OCI-LY1 (cell line): Measurements from ENCODE around the gene USP6NL.

Source experiments
- H2AFZ ChIP-seq: fragments of 200-600 bp; sonication (generic), shearing (Covaris generic); 2 replicates; pipeline ENCODE4 v1.6.0; 2014; ENCODE audit warnings: antibody characterized with exemption, mild to moderate bottlenecking, low read length
- H3F3A ChIP-seq: fragments of 200-600 bp; sonication (generic), shearing (Covaris generic); 2 replicates; pipeline ENCODE4 v1.6.0; 2014; ENCODE audit warnings: mild to moderate bottlenecking, antibody characterized with exemption, low read length, moderate library complexity; ENCODE audit not compliant: insufficient read depth
- H3K27ac ChIP-seq: fragments of 200-600 bp; sonication (generic); 2 replicates; pipeline ENCODE4 v1.5.1; 2014; ENCODE audit warnings: low read length, mixed run types, mild to moderate bottlenecking, low read depth; ENCODE audit not compliant: poor library complexity, severe bottlenecking
- H3K27me3 ChIP-seq: fragments of 200-600 bp; sonication (generic); 2 replicates; pipeline ENCODE4 v1.6.0; 2014; ENCODE audit warnings: antibody characterized with exemption, mild to moderate bottlenecking, low read length, moderate library complexity; ENCODE audit not compliant: insufficient read depth
- H3K36me3 ChIP-seq: fragments of 200-600 bp; sonication (generic); 2 replicates; pipeline ENCODE4 v1.6.1; 2014; ENCODE audit warnings: mild to moderate bottlenecking, antibody characterized with exemption, low read length, moderate library complexity, mixed read lengths; ENCODE audit not compliant: insufficient read depth
- H3K4me1 ChIP-seq: fragments of 200-600 bp; sonication (generic); 2 replicates; pipeline ENCODE4 v1.5.1; 2014; ENCODE audit warnings: mild to moderate bottlenecking, low read length, moderate library complexity; ENCODE audit not compliant: insufficient read depth, severe bottlenecking
- H3K4me2 ChIP-seq: fragments of 200-600 bp; sonication (generic), shearing (Covaris generic); 2 replicates; pipeline ENCODE4 v1.6.1; 2014; ENCODE audit warnings: low read length
- H3K4me3 ChIP-seq: fragments of 200-600 bp; sonication (generic); 2 replicates; pipeline ENCODE4 v1.5.1; 2014; ENCODE audit warnings: low read length, low read depth, mild to moderate bottlenecking, mixed read lengths; ENCODE audit not compliant: poor library complexity, severe bottlenecking
- H3K79me2 ChIP-seq: fragments of 200-600 bp; shearing (Covaris generic); 2 replicates; pipeline ENCODE4 v1.6.1; 2016; ENCODE audit warnings: mixed run types, low read length, mixed read lengths; ENCODE audit not compliant: insufficient read depth
- H3K9ac ChIP-seq: fragments of 200-600 bp; sonication (generic), shearing (Covaris generic); 2 replicates; pipeline ENCODE4 v1.6.1; 2014; ENCODE audit warnings: mild to moderate bottlenecking, low read length, mixed read lengths
- H3K9me2 ChIP-seq: fragments of 200-600 bp; sonication (generic), shearing (Covaris generic); 2 replicates; pipeline ENCODE4 v1.6.1; 2014; ENCODE audit warnings: low read depth, mild to moderate bottlenecking, low read length, mixed read lengths
- H3K9me3 ChIP-seq: fragments of 200-600 bp; shearing (Covaris generic); 2 replicates; pipeline ENCODE4 v1.6.1; 2014; ENCODE audit warnings: low read length, mixed read lengths
- H4K20me1 ChIP-seq: fragments of 200-600 bp; sonication (generic), shearing (Covaris generic); 2 replicates; pipeline ENCODE4 v1.6.0; 2016; ENCODE audit warnings: mild to moderate bottlenecking, low read length; ENCODE audit not compliant: insufficient read depth
- EZH2 ChIP-seq: fragments of 200-600 bp; sonication (generic), shearing (Covaris generic); IDR thresholded peaks from 2 replicates; pipeline ENCODE4 v1.8.0; 2017; ENCODE audit warnings: borderline replicate concordance, mixed run types, mild to moderate bottlenecking, antibody characterized with exemption, low read length, moderate library complexity, mixed read lengths
- TF ChIP-seq, protein P1 (sequence below): fragments of 200-600 bp; sonication (generic), shearing (Covaris generic); IDR thresholded peaks from 2 replicates; pipeline ENCODE4 v1.5.1; 2017; ENCODE audit warnings: mild to moderate bottlenecking, antibody characterized with exemption, low read length, moderate library complexity, mixed read lengths

Gene USP6NL

GRCh38 chr10:11611248-11612020, at the start of gene USP6NL:
USP6NL (minus strand) TSS chr10:11611650; CDS start chr10:11597634, 14,016 bp downstream.
- Histone ChIP-seq H3K9me3 (no peaks in the 10 kb centered on the region), H3K4me1 (peaks cover 53% of the 10 kb centered on the region), H3K4me3 (peak within 1 kb of the TSS; percentile 67), H4K20me1 (no peaks in the 10 kb centered on the region), H3K9ac (peak within 1 kb of the TSS; percentile 64), H2AFZ (no peak within 1 kb of the TSS), H3K27me3 (no peaks in the 10 kb centered on the region; the same call in 1 of the 2 replicates), H3K4me2 (peak within 1 kb of the TSS; percentile 63), H3K27ac (peak within 1 kb of the TSS; percentile 74), H3K36me3 (no peaks in the 10 kb centered on the region), H3K79me2 (peaks cover 33% of the 10 kb centered on the region), H3F3A (no peaks in the 10 kb centered on the region), H3K9me2 (no peaks in the 10 kb centered on the region)
- TF ChIP-seq, protein P1, sequence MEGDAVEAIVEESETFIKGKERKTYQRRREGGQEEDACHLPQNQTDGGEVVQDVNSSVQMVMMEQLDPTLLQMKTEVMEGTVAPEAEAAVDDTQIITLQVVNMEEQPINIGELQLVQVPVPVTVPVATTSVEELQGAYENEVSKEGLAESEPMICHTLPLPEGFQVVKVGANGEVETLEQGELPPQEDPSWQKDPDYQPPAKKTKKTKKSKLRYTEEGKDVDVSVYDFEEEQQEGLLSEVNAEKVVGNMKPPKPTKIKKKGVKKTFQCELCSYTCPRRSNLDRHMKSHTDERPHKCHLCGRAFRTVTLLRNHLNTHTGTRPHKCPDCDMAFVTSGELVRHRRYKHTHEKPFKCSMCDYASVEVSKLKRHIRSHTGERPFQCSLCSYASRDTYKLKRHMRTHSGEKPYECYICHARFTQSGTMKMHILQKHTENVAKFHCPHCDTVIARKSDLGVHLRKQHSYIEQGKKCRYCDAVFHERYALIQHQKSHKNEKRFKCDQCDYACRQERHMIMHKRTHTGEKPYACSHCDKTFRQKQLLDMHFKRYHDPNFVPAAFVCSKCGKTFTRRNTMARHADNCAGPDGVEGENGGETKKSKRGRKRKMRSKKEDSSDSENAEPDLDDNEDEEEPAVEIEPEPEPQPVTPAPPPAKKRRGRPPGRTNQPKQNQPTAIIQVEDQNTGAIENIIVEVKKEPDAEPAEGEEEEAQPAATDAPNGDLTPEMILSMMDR, result no peak
- TF ChIP-seq EZH2, result no peak

DNA sequence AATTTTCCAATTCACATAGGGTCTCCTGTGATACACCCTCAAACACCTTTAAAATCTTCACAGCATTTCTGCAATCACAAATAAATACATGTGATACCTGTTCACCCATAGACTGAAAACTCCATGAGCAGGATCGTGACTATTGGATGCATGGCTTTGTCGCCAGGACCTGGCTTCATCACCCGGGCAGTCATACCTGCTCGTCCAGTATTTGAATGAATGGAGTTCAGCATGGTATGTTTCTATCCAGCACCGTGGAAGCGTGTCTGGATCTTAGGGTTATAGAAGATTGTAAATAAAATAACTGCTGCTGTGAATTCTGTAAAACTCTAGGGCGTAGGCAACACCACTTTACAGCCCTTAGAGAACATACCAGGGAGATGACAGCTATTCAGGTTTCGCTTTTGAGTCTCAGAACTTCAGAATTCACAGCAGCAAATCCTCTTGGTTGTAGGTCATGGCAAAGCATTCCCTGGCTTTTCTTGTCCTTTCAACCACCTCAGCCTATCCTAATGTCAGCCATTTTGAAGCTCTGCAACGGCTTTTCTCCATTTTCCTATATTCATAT, 47.4 kb upstream of the USP6NL start:
- Histone ChIP-seq H3K27me3 (no peaks in the 10 kb centered on the region), H3F3A (no peaks in the 10 kb centered on the region), H3K27ac (no peak overlapping the region), H3K9me3 (no peaks in the 10 kb centered on the region), H3K4me2 (no peak overlapping the region), H4K20me1 (no peaks in the 10 kb centered on the region), H3K79me2 (no peaks in the 10 kb centered on the region), H3K4me3 (no peak overlapping the region), H3K36me3 (no peaks in the 10 kb centered on the region), H2AFZ (no peak overlapping the region), H3K9ac (no peak overlapping the region), H3K9me2 (no peaks in the 10 kb centered on the region), H3K4me1 (peaks cover 35% of the 10 kb centered on the region)
- TF ChIP-seq, protein P1, result no peak
- no peak for TF ChIP-seq EZH2

GRCh38 chr10:11655836-11656235, 44.4 kb upstream of the USP6NL start:
- H3K4me3 ChIP-seq, result no peak overlapping the region
- no peaks in the 10 kb centered on the region for H3K9me2 ChIP-seq
- no peak overlapping the region for H2AFZ ChIP-seq

More at GRCh38 chr10:11655836-11656235, 44.4 kb upstream of the USP6NL start:
- H3K9me3 ChIP-seq, result no peaks in the 10 kb centered on the region
- H3K79me2 ChIP-seq, result no peaks in the 10 kb centered on the region
- no peak overlapping the region for H3K9ac ChIP-seq
- TF ChIP-seq, protein P1, result no peak
- TF ChIP-seq EZH2, result no peak
- no peak overlapping the region for H3K27ac ChIP-seq
- H3K4me2 ChIP-seq, result no peak overlapping the region
- H3K4me1 ChIP-seq, result peaks cover 5% of the 10 kb centered on the region
- H3K36me3 ChIP-seq, result no peaks in the 10 kb centered on the region
- H3K27me3 ChIP-seq, result no peaks in the 10 kb centered on the region
- no peaks in the 10 kb centered on the region for H3F3A ChIP-seq
- no peaks in the 10 kb centered on the region for H4K20me1 ChIP-seq
